KMS-11 (cell line): ENCODE measurements around the gene TRPC4.

Experiments used
- H2AFZ ChIP-seq: fragments of 200-600 bp; sonication (generic); 2 replicates; pipeline ENCODE4 v1.6.1; 2016; ENCODE audit warnings: antibody characterized with exemption, mixed run types, low read depth
- H3K27ac ChIP-seq: fragments of 200-600 bp; sonication (generic); 2 replicates; pipeline ENCODE4 v1.6.1; 2016; ENCODE audit warnings: mild to moderate bottlenecking, mixed run types
- H3K27me3 ChIP-seq: fragments of 200-600 bp; sonication (generic); 2 replicates; pipeline ENCODE4 v1.6.1; 2017; ENCODE audit warnings: mild to moderate bottlenecking, low read depth, mixed run types, moderate library complexity; ENCODE audit not compliant: insufficient read depth
- H3K36me3 ChIP-seq: fragments of 200-600 bp; sonication (generic); 2 replicates; pipeline ENCODE4 v1.6.1; 2017; ENCODE audit warnings: mild to moderate bottlenecking, mixed run types; ENCODE audit not compliant: insufficient read depth
- H3K4me1 ChIP-seq: fragments of 200-600 bp; sonication (generic); 2 replicates; pipeline ENCODE4 v1.6.1; 2016; ENCODE audit warnings: mild to moderate bottlenecking, low read depth, mixed run types; ENCODE audit not compliant: poor library complexity, severe bottlenecking
- H3K4me2 ChIP-seq: fragments of 200-600 bp; sonication (generic); 2 replicates; pipeline ENCODE4 v1.7.0; 2016; ENCODE audit warnings: mild to moderate bottlenecking, mixed run types
- H3K4me3 ChIP-seq: fragments of 200-600 bp; sonication (generic); IDR thresholded peaks from 2 replicates; pipeline ENCODE4 v1.6.1; 2017; ENCODE audit warnings: low read depth, low read length, mixed read lengths; ENCODE audit not compliant: insufficient read depth
- H3K79me2 ChIP-seq: fragments of 200-600 bp; sonication (generic); 2 replicates; pipeline ENCODE4 v1.6.1; 2016; ENCODE audit warnings: low read depth, mixed run types; ENCODE audit not compliant: insufficient read depth
- H3K9ac ChIP-seq: fragments of 200-600 bp; sonication (generic); 2 replicates; pipeline ENCODE4 v1.6.1; 2016; ENCODE audit warnings: mild to moderate bottlenecking, mixed run types
- H4K20me1 ChIP-seq: fragments of 200-600 bp; sonication (generic); 2 replicates; pipeline ENCODE4 v1.6.1; 2016; ENCODE audit warnings: mild to moderate bottlenecking, mixed run types; ENCODE audit not compliant: insufficient read depth
- CTCF ChIP-seq: fragments of 200-600 bp; sonication (generic); conservative IDR thresholded peaks from 2 replicates; pipeline ENCODE4 v1.6.1; 2017; ENCODE audit warnings: low read depth, mild to moderate bottlenecking, antibody characterized with exemption, low read length, moderate library complexity, mixed read lengths

TRPC4 gene

GRCh38 chr13:37627428-37627827 is 242.1 kb downstream of the TRPC4 start:
- Histone ChIP-seq H4K20me1 (no peaks in the 10 kb centered on the region), H3K79me2 (no peaks in the 10 kb centered on the region), H3K4me1 (no peaks in the 10 kb centered on the region), H3K36me3 (no peaks in the 10 kb centered on the region), H3K27me3 (no peaks in the 10 kb centered on the region), H3K27ac (no peak overlapping the region), H3K9ac (no peak overlapping the region), H2AFZ (no peak overlapping the region), H3K4me2 (no peak overlapping the region), H3K4me3 (no peak overlapping the region)
- TF ChIP-seq CTCF, result no peak

- Histone ChIP-seq H3K9ac (no peak overlapping the region), H3K36me3 (no peaks in the 10 kb centered on the region), H3K79me2 (no peaks in the 10 kb centered on the region), H3K27ac (no peak overlapping the region), H3K27me3 (no peaks in the 10 kb centered on the region), H3K4me1 (no peaks in the 10 kb centered on the region), H3K4me2 (no peak overlapping the region), H3K4me3 (no peak overlapping the region), H4K20me1 (no peaks in the 10 kb centered on the region), H2AFZ (no peak overlapping the region)
- TF ChIP-seq CTCF, result no peak
These were observed 247.7 kb downstream of the TRPC4 start for GRCh38 chr13:37621811-37622361.

- H3K27ac ChIP-seq, result no peak overlapping the region
- no peak overlapping the region for H3K4me2 ChIP-seq
- H4K20me1 ChIP-seq, result no peaks in the 10 kb centered on the region
- no peaks in the 10 kb centered on the region for H3K4me1 ChIP-seq
- no peaks in the 10 kb centered on the region for H3K36me3 ChIP-seq
- no peak overlapping the region for H3K9ac ChIP-seq
- TF ChIP-seq CTCF, result no peak
- no peak overlapping the region for H3K4me3 ChIP-seq
- no peak overlapping the region for H2AFZ ChIP-seq
- no peaks in the 10 kb centered on the region for H3K27me3 ChIP-seq
- no peaks in the 10 kb centered on the region for H3K79me2 ChIP-seq
These were observed 251.0 kb downstream of the TRPC4 start for GRCh38 chr13:37618554-37618953.

GRCh38 chr13:37617173-37617572 is 252.4 kb downstream of the TRPC4 start:
- Histone ChIP-seq H3K4me1 (no peaks in the 10 kb centered on the region), H3K27me3 (no peaks in the 10 kb centered on the region), H2AFZ (no peak overlapping the region), H3K4me3 (no peak overlapping the region), H4K20me1 (no peaks in the 10 kb centered on the region), H3K36me3 (no peaks in the 10 kb centered on the region), H3K27ac (no peak overlapping the region), H3K4me2 (no peak overlapping the region), H3K79me2 (no peaks in the 10 kb centered on the region), H3K9ac (no peak overlapping the region)
- no peak for TF ChIP-seq CTCF
